Measurements from ENCODE around the gene PHLDB3.

Gene PHLDB3

DNA sequence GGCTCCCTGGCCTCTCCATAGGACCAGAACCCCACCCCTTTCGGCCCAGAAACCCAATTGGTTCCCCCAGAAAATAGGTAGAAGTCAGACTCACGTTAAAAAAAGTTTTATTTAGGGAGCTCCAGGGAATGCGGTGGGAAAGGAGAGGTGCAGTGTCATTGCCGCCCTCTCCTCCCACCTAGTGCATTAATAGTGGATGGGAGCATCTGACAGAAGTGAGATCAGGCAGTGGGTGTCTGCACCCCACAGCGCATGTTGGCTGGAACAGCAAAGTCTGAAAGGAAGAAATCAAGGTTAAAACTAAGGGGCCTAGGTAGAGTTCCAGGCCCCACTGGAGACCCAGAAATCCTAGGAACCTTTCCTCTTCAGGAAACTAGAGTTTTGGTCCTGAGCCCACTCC is 2.1 kb upstream of the PHLDB3 start:
- Histone ChIP-seq H3K4me3 (ENCODE audit: low read depth in 1 of 2, low read length in 1 of 2) (no peak overlapping the region), H3K27ac (no peak overlapping the region), H3K36me3 (peaks cover 52% of the 10 kb centered on the region), H3K27me3 (peaks cover 18% of the 10 kb centered on the region), H3K4me1 (ENCODE audit: control insufficient read depth in 1 of 2, insufficient read depth in 1 of 2, low read depth in 1 of 2, low read length in 1 of 2) (peaks cover 10 to 15% of the 10 kb centered on the region in 2 experiments), H3K9me3 (no peaks in the 10 kb centered on the region)
- TF ChIP-seq, protein P1, sequence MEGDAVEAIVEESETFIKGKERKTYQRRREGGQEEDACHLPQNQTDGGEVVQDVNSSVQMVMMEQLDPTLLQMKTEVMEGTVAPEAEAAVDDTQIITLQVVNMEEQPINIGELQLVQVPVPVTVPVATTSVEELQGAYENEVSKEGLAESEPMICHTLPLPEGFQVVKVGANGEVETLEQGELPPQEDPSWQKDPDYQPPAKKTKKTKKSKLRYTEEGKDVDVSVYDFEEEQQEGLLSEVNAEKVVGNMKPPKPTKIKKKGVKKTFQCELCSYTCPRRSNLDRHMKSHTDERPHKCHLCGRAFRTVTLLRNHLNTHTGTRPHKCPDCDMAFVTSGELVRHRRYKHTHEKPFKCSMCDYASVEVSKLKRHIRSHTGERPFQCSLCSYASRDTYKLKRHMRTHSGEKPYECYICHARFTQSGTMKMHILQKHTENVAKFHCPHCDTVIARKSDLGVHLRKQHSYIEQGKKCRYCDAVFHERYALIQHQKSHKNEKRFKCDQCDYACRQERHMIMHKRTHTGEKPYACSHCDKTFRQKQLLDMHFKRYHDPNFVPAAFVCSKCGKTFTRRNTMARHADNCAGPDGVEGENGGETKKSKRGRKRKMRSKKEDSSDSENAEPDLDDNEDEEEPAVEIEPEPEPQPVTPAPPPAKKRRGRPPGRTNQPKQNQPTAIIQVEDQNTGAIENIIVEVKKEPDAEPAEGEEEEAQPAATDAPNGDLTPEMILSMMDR (IDR thresholded peaks at IDR 0.05) = no peak

- H3K36me3 ChIP-seq = peaks cover 47% of the 10 kb centered on the region
- H3K27ac ChIP-seq = no peak overlapping the region
Observed at GRCh38 chr19:43505941-43506340, 1.4 kb upstream of the PHLDB3 start.

GRCh38 chr19:43505186-43505456 is 575 bp upstream of the PHLDB3 start:
- Histone ChIP-seq H3K27me3 (peaks cover 18% of the 10 kb centered on the region), H3K9me3 (no peaks in the 10 kb centered on the region), H3K36me3 (peaks cover 39% of the 10 kb centered on the region), H3K27ac (no peak overlapping the region), H3K4me3 (ENCODE audit: low read depth in 1 of 2, low read length in 1 of 2) (no peak overlapping the region), H3K4me1 (ENCODE audit: control insufficient read depth in 1 of 2, insufficient read depth in 1 of 2, low read depth in 1 of 2, low read length in 1 of 2) (peaks cover 10 to 15% of the 10 kb centered on the region in 2 experiments)
- TF ChIP-seq, protein P1 (IDR thresholded peaks at IDR 0.05) = no peak

More at GRCh38 chr19:43505941-43506340, 1.4 kb upstream of the PHLDB3 start:
- peaks cover 18% of the 10 kb centered on the region for H3K27me3 ChIP-seq
- H3K9me3 ChIP-seq = no peaks in the 10 kb centered on the region
- H3K4me3 ChIP-seq (ENCODE audit: low read depth in 1 of 2, low read length in 1 of 2) = no peak overlapping the region
- H3K4me1 ChIP-seq (ENCODE audit: control insufficient read depth in 1 of 2, insufficient read depth in 1 of 2, low read depth in 1 of 2, low read length in 1 of 2) = peaks cover 10 to 15% of the 10 kb centered on the region in 2 experiments
- TF ChIP-seq, protein P1 (IDR thresholded peaks at IDR 0.05) = no peak

DNA sequence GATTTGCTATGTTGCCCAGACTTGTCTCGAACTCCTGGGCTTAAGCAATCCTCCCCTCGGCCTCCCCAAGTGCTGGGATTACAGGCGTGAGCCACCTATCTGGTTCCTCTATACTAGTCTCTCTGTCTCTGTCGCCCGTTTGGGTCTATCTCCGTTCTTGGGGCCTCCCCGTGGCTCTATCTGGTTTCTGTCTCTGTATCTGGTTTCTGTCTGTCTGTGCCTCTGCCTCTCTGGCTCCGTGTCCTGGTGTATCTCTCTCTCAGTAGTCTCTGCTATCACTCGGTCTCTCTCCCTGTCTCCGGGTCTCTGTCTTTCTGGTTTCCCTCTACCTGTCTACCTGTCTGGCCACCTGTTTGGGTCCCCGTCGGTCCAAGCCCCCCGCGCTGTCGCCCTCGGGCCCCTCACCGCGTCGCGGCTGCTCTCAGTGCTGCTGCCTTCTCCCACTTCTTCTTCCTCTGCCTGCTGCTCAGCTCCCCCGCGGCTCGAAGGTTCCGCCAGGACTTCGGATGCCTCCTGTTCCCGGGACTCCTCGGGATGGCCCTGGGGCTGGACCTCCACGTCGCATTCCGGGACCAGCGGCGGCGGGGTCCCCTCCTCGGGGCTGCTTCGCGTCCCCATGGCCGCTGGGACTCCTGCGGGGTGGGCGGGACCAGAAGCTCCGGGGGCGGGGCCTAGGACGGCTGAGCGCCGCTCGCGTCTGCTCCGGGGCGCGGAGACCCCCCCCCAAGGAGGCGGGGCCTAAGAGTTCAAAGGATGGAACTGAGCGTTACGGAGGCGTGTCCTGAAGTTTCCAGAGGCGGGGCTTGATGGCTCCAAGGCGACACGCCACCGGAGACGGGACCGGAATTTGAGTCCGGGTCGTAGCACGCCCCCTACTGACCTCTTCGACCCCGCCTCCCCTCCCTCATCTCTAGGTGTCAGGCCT is 783 bp downstream of the PHLDB3 start:
- no peaks in the 10 kb centered on the region for H3K9me3 ChIP-seq
- H3K27ac ChIP-seq = peak overlapping the region; percentile 58
- peaks cover 10 to 15% of the 10 kb centered on the region in 2 experiments for H3K4me1 ChIP-seq (ENCODE audit: control insufficient read depth in 1 of 2, insufficient read depth in 1 of 2, low read depth in 1 of 2, low read length in 1 of 2)
- TF ChIP-seq, protein P1 (IDR thresholded peaks at IDR 0.05) = no peak
- peaks cover 26% of the 10 kb centered on the region for H3K36me3 ChIP-seq
- peak overlapping the region; percentile 65 to 90 for H3K4me3 ChIP-seq (ENCODE audit: low read depth in 1 of 2, low read length in 1 of 2)
- H3K27me3 ChIP-seq = peaks cover 18% of the 10 kb centered on the region

DNA sequence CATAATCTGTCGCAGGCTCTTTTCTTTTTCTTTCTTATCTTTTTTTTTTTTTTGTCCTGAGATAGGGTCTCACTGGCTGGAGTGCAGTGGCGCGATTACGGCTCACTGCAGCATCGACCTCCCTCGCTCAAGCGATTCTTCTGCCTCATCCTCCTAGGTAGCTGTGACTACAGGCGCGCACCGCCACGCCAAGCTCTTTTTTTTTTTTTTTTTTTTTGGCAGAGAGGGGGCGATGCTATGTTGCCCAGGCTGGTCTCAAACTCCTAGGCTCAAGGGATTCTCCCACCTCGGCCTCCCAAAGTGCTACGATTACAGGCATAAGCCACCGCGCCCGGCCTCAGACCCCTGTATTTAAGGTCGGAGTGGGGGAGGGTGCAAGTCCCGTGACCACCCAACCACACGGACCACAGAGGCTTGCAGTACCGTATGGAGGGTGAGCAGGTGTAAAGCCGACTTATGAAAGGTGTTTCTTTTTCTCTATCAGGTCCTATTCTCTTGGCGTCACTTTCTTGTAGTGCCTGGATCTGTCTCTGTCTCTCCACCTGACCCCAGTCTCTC is 2.0 kb downstream of the PHLDB3 start:
- Histone ChIP-seq H3K4me1 (ENCODE audit: control insufficient read depth in 1 of 2, insufficient read depth in 1 of 2, low read depth in 1 of 2, low read length in 1 of 2) (peaks cover 10 to 15% of the 10 kb centered on the region in 2 experiments), H3K9me3 (no peaks in the 10 kb centered on the region), H3K4me3 (ENCODE audit: low read depth in 1 of 2, low read length in 1 of 2) (no peak overlapping the region), H3K27me3 (peaks cover 18% of the 10 kb centered on the region), H3K27ac (no peak overlapping the region), H3K36me3 (peaks cover 22% of the 10 kb centered on the region)
- TF ChIP-seq, protein P1 (IDR thresholded peaks at IDR 0.05) = no peak
